Stimulated activated naive CD4-positive, alpha-beta T cell (primary cell): ENCODE measurements around the gene PAWR.
"Not testable (repeated sequence)": the region's sequence is repeated elsewhere in the genome, so short reads cannot be mapped to it uniquely, and the experiment has no call there.

Experiments used
- DNase-seq, 6 experiments: peaks; one replicate each; lab custom pipeline; 2025; lab: John Stamatoyannopoulos, UW

The PAWR gene

DNA sequence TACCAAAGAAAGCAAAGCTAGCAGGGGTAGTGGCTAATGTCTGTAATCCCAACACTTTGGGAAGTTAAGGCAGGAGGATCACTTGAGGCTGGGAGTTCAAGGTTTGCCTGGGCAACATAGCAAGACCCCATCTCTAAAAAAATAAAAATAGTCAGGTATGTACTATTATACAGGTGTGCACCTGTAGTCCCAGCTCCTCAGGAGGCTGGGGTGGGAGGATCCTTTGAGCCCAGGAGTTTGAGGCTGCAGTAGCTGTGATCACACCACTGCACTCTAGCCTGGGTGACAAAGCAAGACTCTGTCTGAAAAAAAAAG is 142.2 kb downstream of the PAWR start:
- DNase-seq, result no peak

DNA sequence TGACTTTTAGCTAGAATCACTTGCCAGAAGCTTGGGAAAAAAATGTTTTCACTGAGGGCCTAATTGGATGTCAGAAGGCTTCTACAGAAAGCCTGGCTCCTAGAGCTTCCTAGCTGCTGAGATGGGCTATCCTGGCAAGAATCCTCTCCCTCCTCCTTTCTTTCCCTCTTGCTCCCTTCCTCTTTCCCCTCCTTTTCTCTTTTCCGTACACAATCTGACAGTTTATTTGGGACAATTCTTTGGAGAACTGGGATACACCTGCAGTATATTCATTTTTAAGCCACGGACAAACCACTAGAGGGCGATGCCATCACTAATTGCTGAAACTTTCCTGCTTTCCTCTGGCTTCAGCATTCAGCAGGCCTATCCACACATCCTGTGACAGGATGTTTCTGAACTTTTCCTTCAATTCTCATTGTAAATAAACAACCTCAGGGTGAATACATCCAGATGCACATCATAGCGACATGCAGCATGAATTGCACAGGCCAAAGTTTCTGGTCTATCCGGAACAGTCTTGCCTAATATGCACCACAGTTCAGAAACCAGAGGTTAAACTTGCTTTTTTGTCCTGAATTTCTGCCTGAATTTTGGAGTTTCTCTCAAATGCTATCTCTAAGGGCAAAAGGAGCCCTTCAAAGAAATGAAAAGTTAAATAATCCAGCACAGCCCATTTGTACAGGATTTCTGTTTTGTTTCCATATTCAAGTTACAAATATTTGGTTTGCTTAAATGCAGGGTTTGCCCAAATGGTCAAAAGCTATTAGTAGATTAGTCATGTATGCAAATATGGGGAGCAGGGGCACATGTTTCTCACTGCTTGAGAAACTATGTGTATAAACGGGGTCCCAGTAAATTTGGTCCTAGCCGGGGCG is 142.8 kb downstream of the PAWR start:
- DNase-seq, result peak in 1 of 6 experiments; percentile 10

DNA sequence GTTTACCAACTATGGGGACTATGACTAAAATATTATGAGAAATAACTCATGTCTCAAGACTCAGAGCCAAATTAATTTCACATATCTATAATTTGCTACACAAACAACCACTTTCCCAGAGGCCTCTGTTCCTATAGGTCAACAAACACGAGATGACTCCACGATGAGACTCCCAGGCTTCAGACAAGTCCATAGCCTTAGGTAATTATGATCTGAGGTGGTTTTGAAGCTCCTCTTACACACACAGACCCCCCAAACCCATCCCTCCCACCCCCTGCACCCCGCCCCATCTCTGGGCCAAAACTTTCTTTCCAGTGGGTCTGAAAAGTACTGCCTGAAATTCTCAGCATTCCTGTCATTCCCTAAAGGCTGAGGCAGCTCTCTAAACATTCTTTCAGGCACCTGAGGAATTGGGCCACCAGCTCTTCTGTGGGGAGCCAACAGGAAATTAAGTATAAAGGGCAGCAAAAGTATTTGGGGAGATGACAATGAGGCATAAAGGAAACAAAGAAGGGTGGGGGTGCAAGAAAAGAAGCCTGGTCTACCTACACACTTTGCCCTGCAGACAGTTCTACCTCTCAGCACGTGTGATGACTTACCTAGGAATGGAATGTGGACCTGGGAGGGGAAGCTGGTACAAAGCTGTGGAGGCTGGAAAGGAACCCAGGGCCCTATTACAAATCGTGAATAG is 143.6 kb downstream of the PAWR start:
- DNase-seq, result no peak

DNA sequence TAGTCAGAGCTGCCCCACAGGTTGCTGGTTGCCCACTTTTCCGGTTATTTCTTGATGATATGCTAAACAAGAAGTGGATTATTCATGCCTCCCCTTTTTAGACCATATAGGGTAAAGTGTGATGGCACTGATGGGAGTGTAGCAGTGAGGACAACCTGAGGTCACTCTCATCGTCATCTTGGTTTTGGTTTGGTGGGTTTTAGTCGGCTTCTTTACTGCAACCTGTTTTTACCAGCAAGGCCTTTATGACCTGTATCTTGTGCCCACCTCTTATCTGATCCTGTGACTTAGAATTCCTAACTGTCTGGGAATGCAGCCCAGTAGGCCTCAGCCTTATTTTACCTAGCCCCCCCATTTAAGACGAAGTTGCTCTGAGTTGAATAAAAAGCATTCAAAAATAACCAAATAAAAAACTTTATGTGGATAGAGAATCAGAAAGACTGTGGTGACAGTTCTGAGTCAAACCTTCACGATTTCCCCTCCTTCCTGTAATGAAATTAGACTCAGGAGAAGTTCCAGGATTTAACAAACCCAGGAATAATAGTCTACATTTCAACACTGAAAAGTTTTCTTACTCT is 144.2 kb downstream of the PAWR start:
- DNase-seq, result no peak

DNA sequence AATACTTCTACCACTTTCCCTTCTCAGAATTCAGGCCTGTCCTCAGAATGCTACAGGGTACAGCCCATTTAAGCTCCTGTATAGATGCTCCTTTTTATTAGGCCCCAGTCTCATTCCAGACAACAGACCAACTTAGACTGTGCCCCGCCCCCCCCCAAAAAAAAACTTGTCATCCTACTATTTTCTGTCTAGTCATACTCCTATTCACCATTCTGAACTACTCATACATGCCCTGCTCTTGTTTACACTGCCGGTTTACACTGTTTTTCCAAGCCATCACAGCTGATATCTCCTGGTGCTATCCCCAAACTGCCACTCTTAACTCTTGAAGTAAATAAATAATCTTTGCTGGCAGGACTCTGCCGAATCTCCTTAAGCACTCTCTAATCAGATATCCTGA is 146.3 kb downstream of the PAWR start:
- DNase-seq, result not testable (repeated sequence)

DNA sequence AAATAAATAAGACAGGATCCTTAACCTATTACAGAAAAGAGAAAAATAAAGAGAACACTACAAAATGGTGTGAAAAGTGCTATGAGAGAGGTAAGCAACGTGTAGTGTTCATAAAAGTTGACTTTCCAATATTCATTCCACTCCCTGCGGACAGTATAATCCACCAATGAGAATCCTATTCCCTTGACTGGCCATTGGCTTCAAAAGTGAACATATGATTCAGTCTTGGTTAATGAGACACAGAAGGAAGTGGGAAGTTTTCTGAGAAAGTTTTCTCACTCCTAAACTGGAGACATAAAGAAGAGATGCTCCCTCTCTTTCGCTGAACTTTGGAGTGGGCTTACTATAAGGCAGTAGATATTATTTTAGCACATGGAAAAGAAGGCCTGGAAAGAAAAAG is 153.1 kb downstream of the PAWR start:
- no peak for DNase-seq

DNA sequence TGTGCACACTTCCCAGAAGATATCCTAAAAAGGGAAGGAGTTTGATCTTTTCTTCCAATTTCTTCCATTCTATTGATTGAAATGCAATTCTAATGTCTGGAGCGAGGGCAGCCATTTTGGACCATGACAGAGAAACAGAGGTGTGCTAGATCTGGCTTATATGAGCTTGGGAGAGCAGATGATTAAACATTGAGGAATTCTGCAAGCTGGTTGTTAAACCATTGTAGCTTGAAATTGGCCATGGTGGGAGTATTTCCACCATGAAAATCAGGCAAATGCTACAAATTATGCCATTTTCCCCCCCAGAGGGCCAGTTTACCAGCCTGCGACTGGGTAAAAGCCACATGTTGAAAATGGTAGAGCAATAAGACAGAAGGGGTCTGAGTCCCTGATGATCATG is 155.0 kb downstream of the PAWR start:
- DNase-seq, result no peak
